ENCODE measurements around the gene RABAC1.

The RABAC1 gene

GRCh38 chr19:41978470-41978869, 19.3 kb upstream of the RABAC1 start:
- TF ChIP-seq CTCF (IDR thresholded peaks at IDR 0.05; ENCODE audit: low read depth, low read length, poor library complexity, severe bottlenecking) (no peak), EZH2phosphoT487 (IDR thresholded peaks at IDR 0.05; ENCODE audit: borderline replicate concordance, low read length) (no peak)
- Histone ChIP-seq H3K27me3 (ENCODE audit: control insufficient read depth, low read length) (no peaks in the 10 kb centered on the region), H3F3A (ENCODE audit: control insufficient read depth, insufficient read depth) (no peaks in the 10 kb centered on the region), H3K9me3 (ENCODE audit: control insufficient read depth, insufficient read depth, low read length) (no peaks in the 10 kb centered on the region), H3K9me2 (replicated peaks; ENCODE audit: control insufficient read depth, low read length) (no peaks in the 10 kb centered on the region), H3K36me3 (ENCODE audit: control insufficient read depth, low read length) (peaks cover 25% of the 10 kb centered on the region; the same call in 1 of the 2 replicates), H3K79me2 (ENCODE audit: control insufficient read depth, low read length) (no peaks in the 10 kb centered on the region), H3K4me2 (ENCODE audit: low read length) (no peak overlapping the region), H4K20me1 (ENCODE audit: control insufficient read depth, insufficient read depth, low read depth, low read length) (no peaks in the 10 kb centered on the region), H3K27ac (ENCODE audit: low read depth, low read length) (no peak overlapping the region), H3K4me1 (ENCODE audit: control insufficient read depth, low read length) (no peaks in the 10 kb centered on the region), H3K4me3 (ENCODE audit: low read length) (no peak overlapping the region)

DNA sequence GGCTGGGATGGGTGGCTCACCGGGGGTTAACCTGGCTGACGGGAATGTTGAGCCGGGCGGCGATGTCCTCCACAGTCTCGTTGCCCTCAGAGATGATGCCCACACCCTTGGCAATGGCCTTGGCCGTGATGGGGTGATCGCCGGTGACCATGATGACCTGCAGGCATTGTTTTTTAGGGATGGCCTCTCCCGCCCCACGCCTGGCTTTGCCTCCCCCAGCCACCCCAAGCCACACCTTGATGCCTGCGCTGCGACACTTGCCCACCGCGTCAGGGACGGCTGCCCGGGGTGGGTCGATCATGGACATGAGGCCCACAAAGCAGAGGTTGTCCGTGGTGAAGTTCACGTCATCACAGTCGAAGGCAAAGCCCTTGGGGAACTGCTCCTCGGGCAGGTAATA, 18.8 kb upstream of the RABAC1 start:
- Histone ChIP-seq H3K4me2 (ENCODE audit: low read length) (no peak overlapping the region), H3K79me2 (ENCODE audit: control insufficient read depth, low read length) (no peaks in the 10 kb centered on the region), H3K4me1 (ENCODE audit: control insufficient read depth, low read length) (no peaks in the 10 kb centered on the region), H3F3A (ENCODE audit: control insufficient read depth, insufficient read depth) (no peaks in the 10 kb centered on the region), H3K27me3 (ENCODE audit: control insufficient read depth, low read length) (no peaks in the 10 kb centered on the region), H3K36me3 (ENCODE audit: control insufficient read depth, low read length) (peaks cover 25% of the 10 kb centered on the region; the same call in 1 of the 2 replicates), H3K9me2 (replicated peaks; ENCODE audit: control insufficient read depth, low read length) (no peaks in the 10 kb centered on the region), H3K4me3 (ENCODE audit: low read length) (no peak overlapping the region), H4K20me1 (ENCODE audit: control insufficient read depth, insufficient read depth, low read depth, low read length) (no peaks in the 10 kb centered on the region), H3K9me3 (ENCODE audit: control insufficient read depth, insufficient read depth, low read length) (no peaks in the 10 kb centered on the region), H3K27ac (ENCODE audit: low read depth, low read length) (no peak overlapping the region)
- TF ChIP-seq EZH2phosphoT487 (IDR thresholded peaks at IDR 0.05; ENCODE audit: borderline replicate concordance, low read length) (no peak), CTCF (IDR thresholded peaks at IDR 0.05; ENCODE audit: low read depth, low read length, poor library complexity, severe bottlenecking) (no peak)

GRCh38 chr19:41974652-41975051, 15.5 kb upstream of the RABAC1 start:
- no peaks in the 10 kb centered on the region for H3K79me2 ChIP-seq (ENCODE audit: control insufficient read depth, low read length)
- H3K4me1 ChIP-seq (ENCODE audit: control insufficient read depth, low read length): no peaks in the 10 kb centered on the region
- H4K20me1 ChIP-seq (ENCODE audit: control insufficient read depth, insufficient read depth, low read depth, low read length): no peaks in the 10 kb centered on the region
- H3K9me3 ChIP-seq (ENCODE audit: control insufficient read depth, insufficient read depth, low read length): no peaks in the 10 kb centered on the region
- H3K4me2 ChIP-seq (ENCODE audit: low read length): no peak overlapping the region
- H3K4me3 ChIP-seq (ENCODE audit: low read length): no peak overlapping the region
- H3K27ac ChIP-seq (ENCODE audit: low read depth, low read length): no peak overlapping the region
- no peaks in the 10 kb centered on the region for H3K27me3 ChIP-seq (ENCODE audit: control insufficient read depth, low read length)
- peaks cover 10% of the 10 kb centered on the region; the same call in 1 of the 2 replicates for H3K36me3 ChIP-seq (ENCODE audit: control insufficient read depth, low read length)
- H3K9me2 ChIP-seq (replicated peaks; ENCODE audit: control insufficient read depth, low read length): no peaks in the 10 kb centered on the region
- H3F3A ChIP-seq (ENCODE audit: control insufficient read depth, insufficient read depth): no peaks in the 10 kb centered on the region
- TF ChIP-seq EZH2phosphoT487 (IDR thresholded peaks at IDR 0.05; ENCODE audit: borderline replicate concordance, low read length) (no peak), CTCF (IDR thresholded peaks at IDR 0.05; ENCODE audit: low read depth, low read length, poor library complexity, severe bottlenecking) (no peak)

Data from DOHH2 (cell line).